HG03064 (cell line): ENCODE measurements around the gene WDR45B.

Source experiments
- ATAC-seq: cut with Tn5 transposase; IDR thresholded peaks from one replicate; pipeline ENCODE4 v1.9.1; 2021; ENCODE audit warnings: low read depth; ENCODE audit not compliant: unreplicated experiment

The WDR45B gene

DNA sequence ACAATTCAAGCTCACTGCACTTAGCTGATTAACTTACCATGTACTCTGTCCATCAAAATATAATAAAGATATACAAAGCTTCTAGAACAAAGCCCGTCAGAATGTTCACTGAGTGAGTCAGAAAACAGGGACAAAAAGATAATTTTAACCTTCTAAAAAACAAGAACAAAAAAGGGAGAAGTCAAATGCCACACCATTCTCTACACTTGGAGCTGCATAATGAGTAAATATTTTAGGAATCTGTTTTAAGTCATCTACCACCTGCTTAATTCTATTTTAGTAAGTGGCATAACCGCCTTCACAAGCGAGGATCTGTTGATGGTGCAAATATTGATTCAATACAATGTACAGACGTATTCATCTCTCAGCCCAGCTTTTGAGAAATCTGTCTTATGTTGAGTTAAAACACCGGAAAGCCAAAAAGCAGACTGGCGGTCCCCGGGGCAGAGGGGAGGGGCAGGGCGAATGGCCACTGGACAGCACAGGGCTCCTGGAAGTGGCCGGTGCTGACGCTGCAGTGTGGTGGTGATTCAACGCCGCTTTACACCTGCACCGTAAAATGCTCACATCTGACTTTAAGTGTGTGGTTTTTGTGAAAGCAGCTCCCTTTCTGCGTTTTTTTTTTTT, 30.1 kb upstream of the WDR45B start:
- ATAC-seq: no peak

GRCh38 chr17:82677353-82677925, 29.2 kb upstream of the WDR45B start:
- ATAC-seq: no peak

- ATAC-seq: no peak
These were observed 27.4 kb upstream of the WDR45B start for GRCh38 chr17:82675476-82676245.

- no peak for ATAC-seq
These were observed 26.6 kb upstream of the WDR45B start for GRCh38 chr17:82674656-82675475.

DNA sequence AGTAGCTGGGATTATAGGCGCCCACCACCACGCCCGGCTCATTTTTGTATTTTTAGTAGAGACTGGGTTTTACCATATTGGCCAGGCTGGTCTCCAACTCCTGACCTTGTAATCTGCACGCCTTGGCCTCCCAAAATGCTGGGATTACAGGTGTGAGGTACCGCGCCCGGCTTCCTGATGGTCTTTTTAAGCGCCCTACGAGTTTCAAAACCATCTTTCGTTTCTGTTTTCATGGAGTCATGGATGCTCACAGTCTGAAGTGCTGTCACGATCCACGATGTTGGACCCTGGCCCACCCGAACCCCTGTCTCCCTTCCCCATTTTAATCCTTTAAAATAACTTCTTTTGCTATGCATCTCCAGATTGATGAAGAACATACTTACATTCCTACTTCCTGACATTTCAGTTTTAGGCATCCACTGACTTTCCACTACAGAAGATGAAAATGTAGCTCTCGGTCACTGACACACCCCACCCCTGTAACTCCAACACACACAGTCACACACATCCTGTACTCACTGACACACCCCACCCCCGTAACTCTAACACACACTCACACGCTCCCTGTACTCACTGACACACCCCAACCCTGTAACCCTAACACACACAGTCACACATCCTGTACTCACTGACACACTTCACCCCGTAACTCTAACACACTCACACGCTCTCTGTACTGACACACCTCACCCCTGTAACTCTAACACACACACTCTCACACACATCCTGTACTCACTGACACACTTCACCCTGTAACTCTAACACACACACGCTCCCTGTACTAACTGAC, 22.6 kb upstream of the WDR45B start:
- no peak for ATAC-seq

- ATAC-seq: no peak
These were observed 20.4 kb upstream of the WDR45B start for GRCh38 chr17:82668631-82669099.

- no peak for ATAC-seq
These were observed 19.9 kb upstream of the WDR45B start for GRCh38 chr17:82668024-82668630.

DNA sequence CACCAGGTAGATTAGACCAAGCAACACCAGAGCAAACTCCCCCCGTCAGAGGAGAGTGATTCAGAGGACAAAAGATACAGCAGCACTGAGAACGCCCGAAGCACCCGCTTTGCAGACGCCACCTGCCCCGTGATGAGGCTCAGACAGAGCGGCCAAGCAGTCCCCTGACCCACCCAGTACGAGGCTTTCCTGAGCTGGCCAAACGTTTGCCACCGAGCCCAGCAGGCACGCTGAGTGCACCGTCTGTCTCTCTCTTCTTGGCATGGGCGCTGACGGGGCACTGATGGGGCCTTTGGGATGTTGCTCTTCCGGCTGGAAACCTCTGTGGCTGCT, 19.4 kb upstream of the WDR45B start:
- ATAC-seq: no peak

DNA sequence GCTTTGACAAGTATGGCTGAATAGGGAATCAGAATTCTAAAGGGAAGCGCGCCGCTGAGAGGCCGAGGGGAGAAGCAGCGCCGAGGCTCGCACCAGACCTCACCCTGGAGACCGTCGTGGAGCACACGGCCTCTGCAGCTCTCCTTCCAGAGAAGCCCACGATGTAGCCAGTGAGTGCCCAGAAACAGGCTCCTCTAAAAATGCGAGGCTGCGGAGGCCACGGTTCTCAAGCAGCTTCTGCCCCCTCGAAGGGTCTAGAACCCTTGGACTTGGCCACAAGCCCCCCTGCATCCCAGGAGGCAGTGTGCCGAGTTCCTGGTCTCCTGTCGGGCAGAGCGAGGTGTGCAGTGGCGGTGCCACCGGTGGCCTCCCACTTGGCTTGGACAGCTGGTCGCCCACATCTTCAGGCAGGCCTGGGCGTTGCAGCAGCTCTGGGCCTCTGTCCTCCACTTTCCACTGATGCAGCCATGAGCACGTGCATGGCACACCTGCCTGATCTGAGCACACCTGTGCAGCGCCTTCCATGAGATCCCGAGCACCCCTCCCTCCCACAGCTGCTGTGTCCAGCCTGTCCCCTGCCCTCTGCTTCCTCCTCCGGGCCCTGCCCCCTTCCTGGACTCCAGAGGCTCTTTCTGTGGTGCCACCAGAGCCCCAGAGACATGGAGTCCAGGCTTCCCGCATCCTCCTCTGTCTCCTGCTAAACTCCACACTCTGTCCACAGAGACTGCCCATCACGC, 18.9 kb upstream of the WDR45B start:
- no peak for ATAC-seq

DNA sequence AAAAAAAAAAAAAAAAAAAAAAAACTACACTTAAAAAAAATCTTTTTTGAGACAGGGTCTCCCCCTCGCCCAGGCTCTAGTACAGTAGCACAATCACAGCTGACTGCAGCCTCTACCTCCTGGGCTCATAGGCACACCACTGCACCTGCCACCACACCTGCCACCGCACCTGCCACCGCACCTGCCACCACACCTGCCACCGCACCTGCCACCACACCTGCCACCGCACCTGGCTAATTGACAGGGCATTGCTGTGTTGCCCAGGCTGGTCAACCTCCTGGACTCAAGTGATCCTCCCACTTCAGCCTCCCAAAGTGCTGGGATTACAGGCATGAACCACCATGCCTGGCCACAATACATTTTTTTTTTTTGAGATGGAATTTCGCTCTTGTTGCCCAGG, 17.6 kb upstream of the WDR45B start:
- ATAC-seq: no peak

GRCh38 chr17:82665217-82665616, 17.0 kb upstream of the WDR45B start:
- ATAC-seq: no peak

DNA sequence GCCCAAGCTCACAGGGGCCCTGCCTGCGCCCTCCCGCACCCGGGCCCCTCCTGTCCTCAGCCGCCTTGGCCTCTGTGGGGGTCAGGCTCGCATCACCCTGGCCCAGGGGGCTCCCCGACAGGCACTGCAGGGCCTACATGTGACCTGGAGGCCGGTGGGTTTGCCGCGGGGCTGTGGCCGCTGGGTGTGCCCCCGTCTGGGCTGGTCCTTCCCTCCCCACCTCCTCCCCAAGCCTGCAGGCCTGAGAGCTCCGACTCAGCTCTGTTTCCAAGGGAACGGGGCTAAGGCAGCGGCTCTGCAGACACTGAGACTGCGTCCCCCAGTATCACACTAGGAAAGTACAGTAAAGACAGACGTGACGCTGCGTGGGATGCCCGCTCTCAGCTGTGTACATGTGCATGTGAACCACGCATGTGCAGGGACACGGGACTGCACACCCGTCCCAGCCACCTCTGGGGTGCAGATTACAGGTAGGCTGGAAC, 16.5 kb upstream of the WDR45B start:
- no peak for ATAC-seq

GRCh38 chr17:82664276-82664575, 16.0 kb upstream of the WDR45B start:
- ATAC-seq: no peak

GRCh38 chr17:82663381-82664275, 15.4 kb upstream of the WDR45B start:
- ATAC-seq: no peak

GRCh38 chr17:82662711-82663261, 14.5 kb upstream of the WDR45B start:
- no peak for ATAC-seq

GRCh38 chr17:82661717-82662683, 13.8 kb upstream of the WDR45B start:
- no peak for ATAC-seq

DNA sequence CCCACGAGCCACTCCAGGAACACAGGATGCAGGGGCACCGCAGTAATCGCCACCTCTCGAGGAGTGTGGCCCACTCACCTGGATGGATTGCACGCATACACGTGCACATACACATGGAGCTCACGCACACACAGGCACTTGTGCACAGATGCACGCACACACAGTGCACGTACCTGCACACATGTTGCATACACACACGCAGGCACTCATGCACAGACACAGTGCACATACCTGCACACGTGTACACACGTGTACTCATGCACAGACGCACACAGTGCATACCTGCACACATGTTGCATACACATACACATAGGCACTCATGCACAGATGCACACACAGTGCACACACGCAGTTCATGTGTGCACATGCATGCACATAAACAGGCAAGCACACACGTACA, 11.6 kb upstream of the WDR45B start:
- no peak for ATAC-seq
